ENCODE measurements around the gene C16orf92. TPM values are rescaled to one million over a fixed set of nuclear protein-coding genes. Genes with fewer than 3 reads are reported as not detected.

The C16orf92 gene
- total and polyA plus RNA-seq, 2 of the 13 experiments (the other 11 are each of a cell fraction or from before 2014, with no cell fraction given) = not detected

DNA sequence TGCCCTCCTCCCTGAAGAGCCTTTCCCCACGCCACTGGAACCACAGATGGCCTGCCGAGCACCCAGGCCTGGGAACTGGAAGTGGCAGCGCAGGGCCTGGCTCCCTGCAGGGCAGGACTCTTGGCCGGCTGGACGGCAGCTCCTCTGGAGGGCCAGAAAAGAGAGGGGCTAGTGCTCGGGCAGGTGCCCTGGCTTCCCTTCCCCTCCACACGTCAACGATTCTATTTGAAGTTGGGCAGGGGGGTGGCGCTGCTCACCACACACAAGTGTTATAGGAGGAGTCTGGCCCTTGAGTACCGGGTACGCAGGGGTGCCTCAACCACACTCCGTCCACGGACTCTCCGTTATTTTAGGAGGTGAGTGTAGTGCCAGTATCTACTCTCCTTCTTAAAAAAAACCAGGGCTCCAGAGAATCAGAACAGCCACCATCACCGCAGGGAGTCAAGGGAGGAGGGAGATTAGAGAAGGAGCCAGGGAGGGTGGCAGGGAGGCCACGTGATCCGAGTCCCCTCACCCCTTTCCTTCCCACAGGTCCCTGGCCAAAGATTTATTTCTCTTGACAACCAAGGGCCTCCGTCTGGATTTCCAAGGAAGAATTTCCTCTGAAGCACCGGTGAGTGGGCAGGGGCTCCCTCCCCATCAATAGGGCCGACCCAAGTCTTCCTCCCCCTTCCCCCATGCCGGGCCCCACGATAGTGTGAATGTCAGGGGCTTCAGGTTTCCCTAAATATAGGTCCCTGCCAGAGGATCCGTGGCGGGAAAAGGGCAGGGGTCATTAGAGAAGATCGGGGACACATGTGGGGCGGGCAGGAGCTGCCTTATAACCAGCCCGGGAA lies 41.1 kb downstream of the C16orf92 start (continued):
- TF ChIP-seq FOXK1 (CRISPR knock-in tag; IDR thresholded peaks at IDR 0.05; ENCODE audit: borderline replicate concordance, low read depth) (no peak), SNAPC2 (CRISPR knock-in tag; IDR thresholded peaks at IDR 0.05) (peak; percentile 86; the same call in 1 of the 2 replicates), HOXA3 (CRISPR knock-in tag; IDR thresholded peaks at IDR 0.05) (peak; percentile 50; the same call in 1 of the 2 replicates), SAP130 (CRISPR knock-in tag; IDR thresholded peaks at IDR 0.05; ENCODE audit: low read depth) (peak; percentile 94), ZNF674 (CRISPR knock-in tag; IDR thresholded peaks at IDR 0.05; ENCODE audit: low read depth) (no peak), ZC3H13 (CRISPR knock-in tag; IDR thresholded peaks at IDR 0.05) (peak; percentile 98), SALL2 (CRISPR knock-in tag; IDR thresholded peaks at IDR 0.05) (no peak), ZNF431 (CRISPR knock-in tag; IDR thresholded peaks at IDR 0.05; ENCODE audit: borderline replicate concordance, low read depth) (peak; percentile 77; the same call in 1 of the 2 replicates), POLR2AphosphoS2 (IDR thresholded peaks at IDR 0.05; ENCODE audit: low read depth, low read length) (no peak), SNRNP70 (IDR thresholded peaks at IDR 0.05; ENCODE audit: low read depth, low read length) (no peak), PAX8 (CRISPR knock-in tag; IDR thresholded peaks at IDR 0.05; ENCODE audit: borderline replicate concordance) (peak; percentile 42; the same call in 1 of the 2 replicates), ZNF782 (CRISPR knock-in tag; IDR thresholded peaks at IDR 0.05; ENCODE audit: borderline replicate concordance) (peak; percentile 27; the same call in 1 of the 2 replicates), ZNF501 (CRISPR knock-in tag; IDR thresholded peaks at IDR 0.05) (peak; percentile 85), ZSCAN22 (CRISPR knock-in tag; IDR thresholded peaks at IDR 0.05) (no peak), RBM39 (IDR thresholded peaks at IDR 0.05; ENCODE audit: low read depth, low read length, poor library complexity, severe bottlenecking) (peak; percentile 73), NR3C1 (CRISPR knock-in tag; IDR thresholded peaks at IDR 0.05) (no peak), EED (CRISPR knock-in tag; IDR thresholded peaks at IDR 0.05) (no peak), GATAD2A (CRISPR knock-in tag; IDR thresholded peaks at IDR 0.05) (peak; percentile 58), ZC3H4 (CRISPR knock-in tag; IDR thresholded peaks at IDR 0.05; ENCODE audit: borderline replicate concordance) (peak; percentile 55; the same call in 1 of the 2 replicates), ZNF335 (CRISPR knock-in tag; IDR thresholded peaks at IDR 0.05) (peak; percentile 66; the same call in 1 of the 2 replicates), ZNF781 (CRISPR knock-in tag; IDR thresholded peaks at IDR 0.05; ENCODE audit: borderline replicate concordance, not compliant biosample characterization) (peak; percentile 20), NR1H2 (CRISPR knock-in tag; IDR thresholded peaks at IDR 0.05; ENCODE audit: borderline replicate concordance, low read depth) (no peak)
- TF ChIP-seq, protein P1, sequence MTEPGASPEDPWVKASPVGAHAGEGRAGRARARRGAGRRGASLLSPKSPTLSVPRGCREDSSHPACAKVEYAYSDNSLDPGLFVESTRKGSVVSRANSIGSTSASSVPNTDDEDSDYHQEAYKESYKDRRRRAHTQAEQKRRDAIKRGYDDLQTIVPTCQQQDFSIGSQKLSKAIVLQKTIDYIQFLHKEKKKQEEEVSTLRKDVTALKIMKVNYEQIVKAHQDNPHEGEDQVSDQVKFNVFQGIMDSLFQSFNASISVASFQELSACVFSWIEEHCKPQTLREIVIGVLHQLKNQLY (CRISPR knock-in tag; IDR thresholded peaks at IDR 0.05) = peak; percentile 7; the same call in 1 of the 2 replicates
- TF ChIP-seq, protein P2, sequence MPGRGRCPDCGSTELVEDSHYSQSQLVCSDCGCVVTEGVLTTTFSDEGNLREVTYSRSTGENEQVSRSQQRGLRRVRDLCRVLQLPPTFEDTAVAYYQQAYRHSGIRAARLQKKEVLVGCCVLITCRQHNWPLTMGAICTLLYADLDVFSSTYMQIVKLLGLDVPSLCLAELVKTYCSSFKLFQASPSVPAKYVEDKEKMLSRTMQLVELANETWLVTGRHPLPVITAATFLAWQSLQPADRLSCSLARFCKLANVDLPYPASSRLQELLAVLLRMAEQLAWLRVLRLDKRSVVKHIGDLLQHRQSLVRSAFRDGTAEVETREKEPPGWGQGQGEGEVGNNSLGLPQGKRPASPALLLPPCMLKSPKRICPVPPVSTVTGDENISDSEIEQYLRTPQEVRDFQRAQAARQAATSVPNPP (CRISPR knock-in tag; IDR thresholded peaks at IDR 0.05) = no peak
- TF ChIP-seq, protein P3, sequence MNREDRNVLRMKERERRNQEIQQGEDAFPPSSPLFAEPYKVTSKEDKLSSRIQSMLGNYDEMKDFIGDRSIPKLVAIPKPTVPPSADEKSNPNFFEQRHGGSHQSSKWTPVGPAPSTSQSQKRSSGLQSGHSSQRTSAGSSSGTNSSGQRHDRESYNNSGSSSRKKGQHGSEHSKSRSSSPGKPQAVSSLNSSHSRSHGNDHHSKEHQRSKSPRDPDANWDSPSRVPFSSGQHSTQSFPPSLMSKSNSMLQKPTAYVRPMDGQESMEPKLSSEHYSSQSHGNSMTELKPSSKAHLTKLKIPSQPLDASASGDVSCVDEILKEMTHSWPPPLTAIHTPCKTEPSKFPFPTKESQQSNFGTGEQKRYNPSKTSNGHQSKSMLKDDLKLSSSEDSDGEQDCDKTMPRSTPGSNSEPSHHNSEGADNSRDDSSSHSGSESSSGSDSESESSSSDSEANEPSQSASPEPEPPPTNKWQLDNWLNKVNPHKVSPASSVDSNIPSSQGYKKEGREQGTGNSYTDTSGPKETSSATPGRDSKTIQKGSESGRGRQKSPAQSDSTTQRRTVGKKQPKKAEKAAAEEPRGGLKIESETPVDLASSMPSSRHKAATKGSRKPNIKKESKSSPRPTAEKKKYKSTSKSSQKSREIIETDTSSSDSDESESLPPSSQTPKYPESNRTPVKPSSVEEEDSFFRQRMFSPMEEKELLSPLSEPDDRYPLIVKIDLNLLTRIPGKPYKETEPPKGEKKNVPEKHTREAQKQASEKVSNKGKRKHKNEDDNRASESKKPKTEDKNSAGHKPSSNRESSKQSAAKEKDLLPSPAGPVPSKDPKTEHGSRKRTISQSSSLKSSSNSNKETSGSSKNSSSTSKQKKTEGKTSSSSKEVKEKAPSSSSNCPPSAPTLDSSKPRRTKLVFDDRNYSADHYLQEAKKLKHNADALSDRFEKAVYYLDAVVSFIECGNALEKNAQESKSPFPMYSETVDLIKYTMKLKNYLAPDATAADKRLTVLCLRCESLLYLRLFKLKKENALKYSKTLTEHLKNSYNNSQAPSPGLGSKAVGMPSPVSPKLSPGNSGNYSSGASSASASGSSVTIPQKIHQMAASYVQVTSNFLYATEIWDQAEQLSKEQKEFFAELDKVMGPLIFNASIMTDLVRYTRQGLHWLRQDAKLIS (CRISPR knock-in tag; IDR thresholded peaks at IDR 0.05) = 0 out of 2 replicates have a peak, but pooled peaks have one; percentile 42
